GM23338 (cell line): ENCODE results near the gene TRDMT1. TPM values are rescaled to one million over a fixed set of nuclear protein-coding genes. Genes with fewer than 3 reads are reported as not detected.

Source experiments
- ATAC-seq: fragments of 200-7000 bp; cut with Tn5 transposase; 3 replicates; pipeline ENCODE4 v1.9.1; 2020
- DNase-seq: peaks from one replicate; pipeline ENCODE4 v3.0.0-alpha.2; 2015; ENCODE audit warnings: low spot score
- H2AFZ ChIP-seq: fragments of 200-600 bp; sonication (generic); 2 replicates; pipeline ENCODE4 v1.8.0; 2016; ENCODE audit warnings: antibody characterized with exemption, mild to moderate bottlenecking, moderate library complexity
- H3F3A ChIP-seq: fragments of 200-600 bp; sonication (generic); replicated peaks from 2 replicates; pipeline ENCODE4 v1.8.0; 2017; ENCODE audit warnings: antibody characterized with exemption, mixed run types, low read depth
- H3K27ac ChIP-seq: fragments of 200-600 bp; sonication (generic); 2 replicates; pipeline ENCODE4 v1.6.1; 2016; ENCODE audit warnings: low read depth
- H3K27me3 ChIP-seq: fragments of 200-600 bp; sonication (generic); 2 replicates; pipeline ENCODE4 v1.8.0; 2016; ENCODE audit warnings: mild to moderate bottlenecking, mixed run types, moderate library complexity; ENCODE audit not compliant: insufficient read depth
- H3K36me3 ChIP-seq: fragments of 200-600 bp; sonication (generic); 2 replicates; pipeline ENCODE4 v1.8.0; 2016; ENCODE audit warnings: mild to moderate bottlenecking; ENCODE audit not compliant: insufficient read depth
- H3K4me1 ChIP-seq: fragments of 200-600 bp; sonication (generic); 2 replicates; pipeline ENCODE4 v1.8.0; 2016; ENCODE audit warnings: mild to moderate bottlenecking, moderate library complexity; ENCODE audit not compliant: insufficient read depth
- H3K4me2 ChIP-seq: fragments of 200-600 bp; sonication (generic); 2 replicates; pipeline ENCODE4 v1.7.1; 2017; ENCODE audit warnings: mixed run types
- H3K4me3 ChIP-seq: fragments of 200-600 bp; sonication (generic); 2 replicates; pipeline ENCODE4 v1.6.1; 2016; ENCODE audit warnings: mixed run types
- H3K79me2 ChIP-seq: fragments of 200-600 bp; sonication (generic); replicated peaks from 2 replicates; pipeline ENCODE4 v1.8.0; 2017; ENCODE audit warnings: mild to moderate bottlenecking; ENCODE audit not compliant: insufficient read depth
- H3K9me2 ChIP-seq: fragments of 200-600 bp; sonication (generic); 2 replicates; pipeline ENCODE4 v1.8.0; 2017; ENCODE audit not compliant: insufficient read depth
- H4K20me1 ChIP-seq: fragments of 200-600 bp; sonication (generic); replicated peaks from 2 replicates; pipeline ENCODE4 v1.8.0; 2017; ENCODE audit warnings: mild to moderate bottlenecking; ENCODE audit not compliant: insufficient read depth
- H3K27ac Mint-ChIP-seq: 2 replicates; pipeline ENCODE4 v1.8.0; 2020; ENCODE audit warnings: inconsistent platforms, mild to moderate bottlenecking, moderate library complexity, mixed read lengths
- H3K27me3 Mint-ChIP-seq: 3 replicates; pipeline ENCODE4 v1.8.0; 2022; ENCODE audit warnings: low read depth, mild to moderate bottlenecking, moderate library complexity, mixed read lengths, inconsistent platforms; ENCODE audit not compliant: insufficient read depth, poor library complexity
- H3K36me3 Mint-ChIP-seq: 3 replicates; pipeline ENCODE4 v1.8.0; 2021; ENCODE audit warnings: low read depth, mild to moderate bottlenecking, inconsistent platforms, moderate library complexity, mixed read lengths
- H3K4me1 Mint-ChIP-seq: 3 replicates; pipeline ENCODE4 v1.8.0; 2020; ENCODE audit warnings: mild to moderate bottlenecking, inconsistent platforms, mixed read lengths
- H3K4me3 Mint-ChIP-seq: 3 replicates; pipeline ENCODE4 v1.8.0; 2021; ENCODE audit warnings: moderate library complexity, mild to moderate bottlenecking, inconsistent platforms, mixed read lengths
- H3K9me3 Mint-ChIP-seq: 3 replicates; pipeline ENCODE4 v1.8.0; 2020; ENCODE audit warnings: moderate library complexity, mild to moderate bottlenecking, inconsistent platforms, mixed read lengths
- NANOG ChIP-seq: IDR thresholded peaks from 2 replicates; pipeline ENCODE4 v1.6.1; 2016; ENCODE audit warnings: antibody characterized with exemption, borderline replicate concordance
- POLR2AphosphoS5 ChIP-seq: IDR thresholded peaks from 2 replicates; pipeline ENCODE4 v1.6.1; 2016; ENCODE audit warnings: antibody characterized with exemption, low read depth
- STAT1 ChIP-seq: IDR thresholded peaks from one replicate; pipeline ENCODE4 v1.6.1; 2016; ENCODE audit warnings: antibody characterized with exemption; ENCODE audit not compliant: unreplicated experiment
- polyA plus RNA-seq: library from polyadenylated mRNA; unstranded; fragments of >200 nt; fragmentation: Nextera tagmentation; extraction: Ambion mirVana; gene quantifications from 2 replicates; pipeline ENCODE4 v1.2.1, GENCODE V29; 2016
- total RNA-seq: library from RNA; depleted of rRNA; stranded (reverse); fragments of >200 nt; shearing (Covaris generic); gene quantifications from 2 replicates; pipeline ENCODE4 v1.2.3, GENCODE V29; 2014
- TF ChIP-seq, protein P1 (sequence below): fragments of 250-450 bp; sonication (Bioruptor Pico); IDR thresholded peaks from 2 replicates; pipeline ENCODE4 v1.5.0; 2020; ENCODE audit warnings: mild to moderate bottlenecking, moderate library complexity

The TRDMT1 gene
- total and polyA plus RNA-seq, 2 experiments from 2014 or later = 16.0 to 37.7 TPM

DNA sequence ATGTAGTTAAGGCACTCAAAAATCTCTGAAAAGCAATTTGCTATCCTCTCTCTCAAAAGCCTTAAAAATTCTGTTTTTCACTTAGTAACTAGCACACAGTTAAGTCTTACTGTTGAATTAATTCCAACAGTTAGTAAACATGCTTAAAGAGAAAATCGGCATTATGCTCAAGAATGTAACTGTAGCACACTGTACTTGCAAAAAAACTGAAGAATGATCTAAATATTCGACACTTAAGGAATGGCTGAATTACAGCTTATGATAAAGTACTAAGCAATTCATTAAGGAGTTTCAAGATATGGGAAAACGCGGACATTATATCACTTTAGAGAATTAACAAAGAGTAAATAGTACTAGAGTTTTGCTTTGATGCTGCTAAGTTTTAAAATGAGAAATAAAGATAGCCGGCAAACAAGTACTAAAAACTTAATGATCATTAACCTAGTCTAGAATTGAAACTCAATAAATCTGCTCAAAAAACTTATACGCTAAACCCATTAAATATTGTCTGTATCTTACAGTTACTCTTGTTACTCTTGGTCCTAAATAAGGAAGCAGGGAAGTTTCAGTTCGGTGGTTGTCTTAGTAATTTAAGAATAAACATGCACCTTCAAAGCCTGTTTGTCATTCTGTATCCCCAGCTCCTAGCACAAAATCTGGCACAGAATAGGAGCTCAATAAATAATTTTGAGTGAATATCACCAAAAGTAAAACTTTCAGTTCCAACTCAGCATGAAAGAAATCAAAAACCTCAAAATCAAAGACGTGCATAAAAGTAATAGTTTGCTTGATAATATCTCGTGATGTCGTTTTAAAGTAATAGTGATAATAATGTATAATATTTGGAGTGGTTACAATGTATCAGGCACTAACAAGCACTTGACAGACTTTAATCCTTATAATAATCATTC, 1.2 kb downstream of the TRDMT1 start (continued):
- TF ChIP-seq, protein P1, sequence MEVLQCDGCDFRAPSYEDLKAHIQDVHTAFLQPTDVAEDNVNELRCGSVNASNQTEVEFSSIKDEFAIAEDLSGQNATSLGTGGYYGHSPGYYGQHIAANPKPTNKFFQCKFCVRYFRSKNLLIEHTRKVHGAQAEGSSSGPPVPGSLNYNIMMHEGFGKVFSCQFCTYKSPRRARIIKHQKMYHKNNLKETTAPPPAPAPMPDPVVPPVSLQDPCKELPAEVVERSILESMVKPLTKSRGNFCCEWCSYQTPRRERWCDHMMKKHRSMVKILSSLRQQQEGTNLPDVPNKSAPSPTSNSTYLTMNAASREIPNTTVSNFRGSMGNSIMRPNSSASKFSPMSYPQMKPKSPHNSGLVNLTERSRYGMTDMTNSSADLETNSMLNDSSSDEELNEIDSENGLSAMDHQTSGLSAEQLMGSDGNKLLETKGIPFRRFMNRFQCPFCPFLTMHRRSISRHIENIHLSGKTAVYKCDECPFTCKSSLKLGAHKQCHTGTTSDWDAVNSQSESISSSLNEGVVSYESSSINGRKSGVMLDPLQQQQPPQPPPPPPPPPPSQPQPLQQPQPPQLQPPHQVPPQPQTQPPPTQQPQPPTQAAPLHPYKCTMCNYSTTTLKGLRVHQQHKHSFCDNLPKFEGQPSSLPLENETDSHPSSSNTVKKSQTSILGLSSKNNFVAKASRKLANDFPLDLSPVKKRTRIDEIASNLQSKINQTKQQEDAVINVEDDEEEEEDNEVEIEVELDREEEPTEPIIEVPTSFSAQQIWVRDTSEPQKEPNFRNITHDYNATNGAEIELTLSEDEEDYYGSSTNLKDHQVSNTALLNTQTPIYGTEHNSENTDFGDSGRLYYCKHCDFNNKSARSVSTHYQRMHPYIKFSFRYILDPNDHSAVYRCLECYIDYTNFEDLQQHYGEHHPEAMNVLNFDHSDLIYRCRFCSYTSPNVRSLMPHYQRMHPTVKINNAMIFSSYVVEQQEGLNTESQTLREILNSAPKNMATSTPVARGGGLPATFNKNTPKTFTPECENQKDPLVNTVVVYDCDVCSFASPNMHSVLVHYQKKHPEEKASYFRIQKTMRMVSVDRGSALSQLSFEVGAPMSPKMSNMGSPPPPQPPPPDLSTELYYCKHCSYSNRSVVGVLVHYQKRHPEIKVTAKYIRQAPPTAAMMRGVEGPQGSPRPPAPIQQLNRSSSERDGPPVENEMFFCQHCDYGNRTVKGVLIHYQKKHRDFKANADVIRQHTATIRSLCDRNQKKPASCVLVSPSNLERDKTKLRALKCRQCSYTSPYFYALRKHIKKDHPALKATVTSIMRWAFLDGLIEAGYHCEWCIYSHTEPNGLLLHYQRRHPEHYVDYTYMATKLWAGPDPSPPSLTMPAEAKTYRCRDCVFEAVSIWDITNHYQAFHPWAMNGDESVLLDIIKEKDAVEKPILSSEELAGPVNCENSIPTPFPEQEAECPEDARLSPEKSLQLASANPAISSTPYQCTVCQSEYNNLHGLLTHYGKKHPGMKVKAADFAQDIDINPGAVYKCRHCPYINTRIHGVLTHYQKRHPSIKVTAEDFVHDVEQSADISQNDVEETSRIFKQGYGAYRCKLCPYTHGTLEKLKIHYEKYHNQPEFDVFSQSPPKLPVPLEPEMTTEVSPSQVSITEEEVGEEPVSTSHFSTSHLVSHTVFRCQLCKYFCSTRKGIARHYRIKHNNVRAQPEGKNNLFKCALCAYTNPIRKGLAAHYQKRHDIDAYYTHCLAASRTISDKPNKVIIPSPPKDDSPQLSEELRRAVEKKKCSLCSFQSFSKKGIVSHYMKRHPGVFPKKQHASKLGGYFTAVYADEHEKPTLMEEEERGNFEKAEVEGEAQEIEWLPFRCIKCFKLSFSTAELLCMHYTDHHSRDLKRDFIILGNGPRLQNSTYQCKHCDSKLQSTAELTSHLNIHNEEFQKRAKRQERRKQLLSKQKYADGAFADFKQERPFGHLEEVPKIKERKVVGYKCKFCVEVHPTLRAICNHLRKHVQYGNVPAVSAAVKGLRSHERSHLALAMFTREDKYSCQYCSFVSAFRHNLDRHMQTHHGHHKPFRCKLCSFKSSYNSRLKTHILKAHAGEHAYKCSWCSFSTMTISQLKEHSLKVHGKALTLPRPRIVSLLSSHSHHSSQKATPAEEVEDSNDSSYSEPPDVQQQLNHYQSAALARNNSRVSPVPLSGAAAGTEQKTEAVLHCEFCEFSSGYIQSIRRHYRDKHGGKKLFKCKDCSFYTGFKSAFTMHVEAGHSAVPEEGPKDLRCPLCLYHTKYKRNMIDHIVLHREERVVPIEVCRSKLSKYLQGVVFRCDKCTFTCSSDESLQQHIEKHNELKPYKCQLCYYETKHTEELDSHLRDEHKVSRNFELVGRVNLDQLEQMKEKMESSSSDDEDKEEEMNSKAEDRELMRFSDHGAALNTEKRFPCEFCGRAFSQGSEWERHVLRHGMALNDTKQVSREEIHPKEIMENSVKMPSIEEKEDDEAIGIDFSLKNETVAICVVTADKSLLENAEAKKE (CRISPR knock-in tag) = no peak
- no peak for TF ChIP-seq NANOG

DNA sequence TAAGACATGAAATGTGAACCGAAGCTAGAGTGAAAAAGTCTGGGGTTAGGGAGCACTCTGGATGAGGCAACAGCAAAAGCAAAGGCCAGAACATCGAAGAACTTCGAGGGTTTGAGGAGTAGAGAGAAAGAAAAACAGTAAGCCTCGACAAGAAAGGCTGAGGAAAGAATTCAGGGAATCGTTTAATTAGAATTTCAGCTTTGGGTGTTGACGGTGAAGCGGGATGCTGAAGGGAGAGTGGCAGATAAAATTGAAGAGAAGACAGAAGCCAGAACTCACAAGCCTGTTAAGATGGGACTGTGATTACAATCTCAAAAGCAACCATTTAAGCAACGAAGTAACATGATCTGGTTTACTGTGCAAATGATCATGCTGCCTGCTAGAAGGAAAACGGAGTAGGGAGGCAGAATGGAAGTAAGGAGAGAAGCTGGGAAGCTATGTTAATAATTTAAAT, 2.1 kb downstream of the TRDMT1 start:
- Histone ChIP-seq H3K27ac (peak overlapping the region; percentile 90), H3K79me2 (peaks cover 45% of the 10 kb centered on the region), H3K9me2 (no peaks in the 10 kb centered on the region), H3K4me2 (peak overlapping the region; percentile 93), H3K4me3 (peak overlapping the region; percentile 87), H3K27me3 (no peaks in the 10 kb centered on the region), H2AFZ (no peak overlapping the region), H3F3A (no peaks in the 10 kb centered on the region), H4K20me1 (no peaks in the 10 kb centered on the region), H3K4me1 (peaks cover 48% of the 10 kb centered on the region), H3K36me3 (no peaks in the 10 kb centered on the region)
- peak; percentile 53 for DNase-seq
- peaks cover 60% of the 10 kb centered on the region for H3K4me1 Mint-ChIP-seq
- peak overlapping the region; percentile 91 for H3K4me3 Mint-ChIP-seq
- H3K27ac Mint-ChIP-seq = peak overlapping the region; percentile 95
- H3K36me3 Mint-ChIP-seq = peaks cover 4% of the 10 kb centered on the region; the same call in 2 of the 3 replicates
- H3K9me3 Mint-ChIP-seq = peaks cover 3% of the 10 kb centered on the region; the same call in 1 of the 3 replicates
- H3K27me3 Mint-ChIP-seq = no peaks in the 10 kb centered on the region
- ATAC-seq = no peak
- TF ChIP-seq NANOG (peak; percentile 60; the same call in 1 of the 2 replicates), POLR2AphosphoS5 (no peak), STAT1 (no peak)
